Renal cortex interstitium (tissue), 11 donors: ENCODE data around the gene DOCK8. TPM values are rescaled to one million over a fixed set of nuclear protein-coding genes. Genes with fewer than 3 reads are reported as not detected.

Experiments used
- DNase-seq, 11 donors: peaks; one replicate each; pipeline ENCODE4 v3.0.0-alpha.2; 2013; ENCODE audit warnings: low read depth in 9 of 11, low spot score in 4 of 11; ENCODE audit errors: extremely low read depth in 1 of 11
- polyA plus RNA-seq, 3 donors: library from polyadenylated mRNA; unstranded; fragments of 120-200 nt; gene quantifications; one replicate each; pipeline ENCODE4 v1.2.1, GENCODE V29; 2013; ENCODE audit not compliant: insufficient read length in 3 of 3

Gene DOCK8
- polyA plus RNA-seq, 3 donors = 10.3 to 13.6 (median 12.6) TPM

GRCh38 chr9:292915-293314 is 78.2 kb downstream of the DOCK8 start:
- no peak for DNase-seq

- no peak for DNase-seq
Observed at GRCh38 chr9:295576-295975, 80.9 kb downstream of the DOCK8 start.

GRCh38 chr9:296411-296810 is 81.7 kb downstream of the DOCK8 start:
- no peak for DNase-seq

GRCh38 chr9:297104-297972 is 82.7 kb downstream of the DOCK8 start:
- DNase-seq = no peak

- DNase-seq = no peak
Observed at GRCh38 chr9:303502-303901, 88.8 kb downstream of the DOCK8 start.

- DNase-seq = no peak
Observed at GRCh38 chr9:304106-304505, 89.4 kb downstream of the DOCK8 start.

GRCh38 chr9:304519-305185 is 90.0 kb downstream of the DOCK8 start:
- peak in 4 of 11 donors; percentile 4 to 22 (median 12) for DNase-seq

GRCh38 chr9:306907-307306 is 92.2 kb downstream of the DOCK8 start:
- DNase-seq = no peak

- no peak for DNase-seq
Observed at GRCh38 chr9:311841-312240, 97.2 kb downstream of the DOCK8 start.

- DNase-seq = no peak
Observed at GRCh38 chr9:312596-313320, 98.1 kb downstream of the DOCK8 start.

- DNase-seq = no peak
Observed at GRCh38 chr9:316382-316965, 101.8 kb downstream of the DOCK8 start.

GRCh38 chr9:318646-319045 is 104.0 kb downstream of the DOCK8 start:
- DNase-seq = no peak

GRCh38 chr9:324971-325370 is 110.3 kb downstream of the DOCK8 start:
- no peak for DNase-seq

GRCh38 chr9:326667-327066 is 112.0 kb downstream of the DOCK8 start:
- no peak for DNase-seq

GRCh38 chr9:328453-328852 is 113.8 kb downstream of the DOCK8 start:
- DNase-seq = peak in 3 of 11 donors; percentile 28 to 50 (median 45)

- no peak for DNase-seq
Observed at GRCh38 chr9:331197-331596, 116.5 kb downstream of the DOCK8 start.

GRCh38 chr9:335373-335772 is 120.7 kb downstream of the DOCK8 start:
- DNase-seq = no peak

- DNase-seq = peak in 1 of 11 donors; percentile 21
Observed at GRCh38 chr9:336039-336438, 121.4 kb downstream of the DOCK8 start.

- DNase-seq = no peak
Observed at GRCh38 chr9:338602-339001, 123.9 kb downstream of the DOCK8 start.
